Endothelial cell (in vitro differentiated cells): ENCODE measurements around the gene E2F7. TPM values are rescaled to one million over a fixed set of nuclear protein-coding genes. Genes with fewer than 3 reads are reported as not detected.

Experiments
- DNase-seq: peaks from one replicate; pipeline ENCODE4 v3.0.0; 2021; ENCODE audit warnings: low spot score
- H3K27ac Mint-ChIP-seq: one replicate; pipeline ENCODE4 v1.8.0; 2021; ENCODE audit warnings: mixed read lengths, inconsistent platforms; ENCODE audit not compliant: unreplicated experiment
- H3K27me3 Mint-ChIP-seq: one replicate; pipeline ENCODE4 v1.8.0; 2021; ENCODE audit warnings: mild to moderate bottlenecking, moderate library complexity, mixed read lengths, inconsistent platforms; ENCODE audit not compliant: unreplicated experiment
- H3K36me3 Mint-ChIP-seq: one replicate; pipeline ENCODE4 v1.8.0; 2021; ENCODE audit warnings: mild to moderate bottlenecking, low read depth, mixed read lengths, inconsistent platforms; ENCODE audit not compliant: unreplicated experiment
- H3K4me1 Mint-ChIP-seq: one replicate; pipeline ENCODE4 v1.8.0; 2021; ENCODE audit warnings: mild to moderate bottlenecking, mixed read lengths, inconsistent platforms; ENCODE audit not compliant: unreplicated experiment
- H3K4me3 Mint-ChIP-seq: one replicate; pipeline ENCODE4 v1.8.0; 2021; ENCODE audit warnings: mild to moderate bottlenecking, mixed read lengths, inconsistent platforms; ENCODE audit not compliant: unreplicated experiment
- H3K9me3 Mint-ChIP-seq: one replicate; pipeline ENCODE4 v1.8.0; 2021; ENCODE audit warnings: mixed read lengths, inconsistent platforms; ENCODE audit not compliant: unreplicated experiment
- CTCF ChIP-seq: fragments of 200-600 bp; sonication (generic); IDR thresholded peaks from one replicate; pipeline ENCODE4 v1.5.0; 2021; ENCODE audit warnings: antibody characterized with exemption; ENCODE audit not compliant: unreplicated experiment
- long read RNA-seq: library from polyadenylated mRNA; unstranded; transcript quantifications from one replicate; pipeline ENCODE4 v2.0.0, GENCODE V29; 2020; ENCODE audit not compliant: unreplicated experiment
- total RNA-seq: library from RNA; stranded (reverse); fragmentation: NEBNext Ultra II Directional; extraction: Animal tissue kit (Norgen Biotek cat#: 25700); gene quantifications from one replicate; pipeline ENCODE4 v1.2.1, GENCODE V29; 2021; ENCODE audit not compliant: unreplicated experiment

The E2F7 gene
- total RNA-seq: 6.2 TPM
- long read RNA-seq, full-length matches to known transcripts: 1 of 2 reads
- long read RNA-seq, partial matches to known transcripts: 1 of 2 reads
- long read RNA-seq, other reads (novel, unspliced or antisense): 0 of 2 reads

GRCh38 chr12:77065361-77066204 is at the start of gene E2F7:
Gene E2F7, minus strand, starts transcription at chr12:77065569. Its CDS starts 934 bp downstream, at chr12:77064635.
- TF ChIP-seq CTCF: no peak
- Mint-ChIP-seq H3K4me3 (peak within 1 kb of the TSS; percentile 84), H3K27ac (peak within 1 kb of the TSS; percentile 53), H3K9me3 (no peaks in the 10 kb centered on the region), H3K27me3 (peaks cover 5% of the 10 kb centered on the region), H3K4me1 (peaks cover 3% of the 10 kb centered on the region), H3K36me3 (no peaks in the 10 kb centered on the region)
- peak; percentile 91 for DNase-seq

- no peak overlapping the region for H3K27ac Mint-ChIP-seq
- H3K4me1 Mint-ChIP-seq: no peaks in the 10 kb centered on the region
- no peak for DNase-seq
- no peak for TF ChIP-seq CTCF
- no peaks in the 10 kb centered on the region for H3K9me3 Mint-ChIP-seq
- H3K36me3 Mint-ChIP-seq: no peaks in the 10 kb centered on the region
- H3K4me3 Mint-ChIP-seq: no peak overlapping the region
- H3K27me3 Mint-ChIP-seq: no peaks in the 10 kb centered on the region
Observed at GRCh38 chr12:77113971-77114370, 48.6 kb upstream of the E2F7 start.

- Mint-ChIP-seq H3K4me3 (no peak overlapping the region), H3K36me3 (no peaks in the 10 kb centered on the region), H3K27me3 (no peaks in the 10 kb centered on the region), H3K27ac (no peak overlapping the region), H3K4me1 (no peaks in the 10 kb centered on the region), H3K9me3 (no peaks in the 10 kb centered on the region)
- no peak for DNase-seq
- no peak for TF ChIP-seq CTCF
Observed at GRCh38 chr12:77108707-77109106, 43.3 kb upstream of the E2F7 start.

GRCh38 chr12:77107121-77107520 is 41.8 kb upstream of the E2F7 start:
- no peak for TF ChIP-seq CTCF
- Mint-ChIP-seq H3K27me3 (no peaks in the 10 kb centered on the region), H3K36me3 (no peaks in the 10 kb centered on the region), H3K27ac (no peak overlapping the region), H3K4me1 (no peaks in the 10 kb centered on the region), H3K4me3 (no peak overlapping the region), H3K9me3 (no peaks in the 10 kb centered on the region)
- DNase-seq: no peak

- no peak overlapping the region for H3K4me3 Mint-ChIP-seq
Observed at GRCh38 chr12:77104792-77105191, 39.4 kb upstream of the E2F7 start.

More at GRCh38 chr12:77104792-77105191, 39.4 kb upstream of the E2F7 start:
- TF ChIP-seq CTCF: no peak
- Mint-ChIP-seq H3K36me3 (no peaks in the 10 kb centered on the region), H3K27me3 (no peaks in the 10 kb centered on the region), H3K27ac (no peak overlapping the region), H3K9me3 (no peaks in the 10 kb centered on the region), H3K4me1 (no peaks in the 10 kb centered on the region)
- no peak for DNase-seq
